DOHH2 (cell line): ENCODE data around the gene LAMC2.

Experiments used
- H3F3A ChIP-seq: fragments of 200-600 bp; sonication (generic), shearing (Covaris generic); 2 replicates; pipeline ENCODE4 v1.6.0; 2016; ENCODE audit warnings: antibody characterized with exemption, mild to moderate bottlenecking; ENCODE audit not compliant: control insufficient read depth, insufficient read depth
- H3K27ac ChIP-seq: fragments of 200-600 bp; sonication (generic); 2 replicates; pipeline ENCODE4 v1.5.1; 2014; ENCODE audit warnings: low read depth, mild to moderate bottlenecking, low read length, moderate library complexity
- H3K27me3 ChIP-seq: fragments of 200-600 bp; sonication (generic); 2 replicates; pipeline ENCODE4 v1.6.1; 2014; ENCODE audit warnings: mild to moderate bottlenecking, low read length, mixed read lengths; ENCODE audit not compliant: control insufficient read depth
- H3K36me3 ChIP-seq: fragments of 200-600 bp; sonication (generic); 2 replicates; pipeline ENCODE4 v1.6.1; 2014; ENCODE audit warnings: mild to moderate bottlenecking, low read length, moderate library complexity, mixed read lengths; ENCODE audit not compliant: control insufficient read depth
- H3K4me1 ChIP-seq: fragments of 200-600 bp; sonication (generic); 2 replicates; pipeline ENCODE4 v1.6.1; 2014; ENCODE audit warnings: mild to moderate bottlenecking, low read length, mixed read lengths; ENCODE audit not compliant: control insufficient read depth
- H3K4me2 ChIP-seq: fragments of 200-600 bp; sonication (generic); 2 replicates; pipeline ENCODE4 v1.6.0; 2014; ENCODE audit warnings: mild to moderate bottlenecking, low read length, moderate library complexity
- H3K4me3 ChIP-seq: fragments of 200-600 bp; sonication (generic); 2 replicates; pipeline ENCODE4 v1.5.1; 2014; ENCODE audit warnings: mild to moderate bottlenecking, low read length, mixed read lengths
- H3K79me2 ChIP-seq: fragments of 200-600 bp; sonication (generic); 2 replicates; pipeline ENCODE4 v1.6.1; 2014; ENCODE audit warnings: mild to moderate bottlenecking, low read length, mixed read lengths; ENCODE audit not compliant: control insufficient read depth
- H3K9me2 ChIP-seq: fragments of 200-600 bp; sonication (generic); replicated peaks from 2 replicates; pipeline ENCODE4 v1.6.1; 2014; ENCODE audit warnings: mild to moderate bottlenecking, low read length, mixed read lengths; ENCODE audit not compliant: control insufficient read depth
- H3K9me3 ChIP-seq: fragments of 200-600 bp; sonication (generic); 2 replicates; pipeline ENCODE4 v1.6.1; 2014; ENCODE audit warnings: antibody characterized with exemption, low read length, mixed read lengths; ENCODE audit not compliant: control insufficient read depth, insufficient read depth
- H4K20me1 ChIP-seq: fragments of 200-600 bp; sonication (generic); 2 replicates; pipeline ENCODE4 v1.6.0; 2014; ENCODE audit warnings: low read depth, mild to moderate bottlenecking, antibody characterized with exemption, low read length, moderate library complexity; ENCODE audit not compliant: control insufficient read depth, insufficient read depth
- CTCF ChIP-seq: fragments of 200-600 bp; sonication (generic); IDR thresholded peaks from one replicate; pipeline ENCODE4 v1.5.1; 2014; ENCODE audit warnings: antibody characterized with exemption, mild to moderate bottlenecking, low read depth, low read length; ENCODE audit not compliant: poor library complexity, severe bottlenecking
- EZH2phosphoT487 ChIP-seq: fragments of 200-600 bp; sonication (generic); IDR thresholded peaks from 2 replicates; pipeline ENCODE4 v1.6.1; 2017; ENCODE audit warnings: borderline replicate concordance, mild to moderate bottlenecking, antibody characterized with exemption, low read length, moderate library complexity, mixed read lengths

LAMC2 gene

DNA sequence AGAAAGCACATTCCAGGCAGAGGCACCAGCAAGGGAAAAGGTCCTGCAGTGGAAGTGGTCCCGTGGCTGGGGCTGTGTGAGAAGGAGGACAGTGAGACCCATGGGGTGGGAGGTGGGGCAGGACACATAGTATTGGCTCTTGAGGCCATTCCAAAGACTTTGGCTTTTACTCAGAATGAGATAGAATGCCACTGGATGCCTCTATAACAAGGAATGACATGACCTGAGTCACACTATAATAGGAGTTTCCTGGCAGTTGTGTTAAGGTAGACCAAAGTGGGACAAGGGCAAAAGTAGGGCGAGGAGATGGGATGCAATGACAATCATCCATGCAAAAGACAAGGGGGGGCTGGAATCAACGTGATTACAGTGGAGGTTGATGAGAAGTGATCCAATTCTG lies 24.7 kb upstream of the LAMC2 start:
- Histone ChIP-seq H3K27ac (no peak overlapping the region), H3K4me1 (no peaks in the 10 kb centered on the region)

GRCh38 chr1:183163316-183163715 lies 22.7 kb upstream of the LAMC2 start:
- H3K4me2 ChIP-seq = no peak overlapping the region

More for the DNA sequence above, 24.7 kb upstream of the LAMC2 start:
- no peaks in the 10 kb centered on the region for H3K79me2 ChIP-seq
- no peaks in the 10 kb centered on the region for H3F3A ChIP-seq
- H4K20me1 ChIP-seq = no peaks in the 10 kb centered on the region
- TF ChIP-seq EZH2phosphoT487 = no peak
- no peak for TF ChIP-seq CTCF
- H3K9me2 ChIP-seq = no peaks in the 10 kb centered on the region
- no peak overlapping the region for H3K4me2 ChIP-seq
- H3K9me3 ChIP-seq = no peaks in the 10 kb centered on the region
- H3K27me3 ChIP-seq = no peaks in the 10 kb centered on the region; the same call in 1 of the 2 replicates
- H3K36me3 ChIP-seq = no peaks in the 10 kb centered on the region
- H3K4me3 ChIP-seq = no peak overlapping the region

DNA sequence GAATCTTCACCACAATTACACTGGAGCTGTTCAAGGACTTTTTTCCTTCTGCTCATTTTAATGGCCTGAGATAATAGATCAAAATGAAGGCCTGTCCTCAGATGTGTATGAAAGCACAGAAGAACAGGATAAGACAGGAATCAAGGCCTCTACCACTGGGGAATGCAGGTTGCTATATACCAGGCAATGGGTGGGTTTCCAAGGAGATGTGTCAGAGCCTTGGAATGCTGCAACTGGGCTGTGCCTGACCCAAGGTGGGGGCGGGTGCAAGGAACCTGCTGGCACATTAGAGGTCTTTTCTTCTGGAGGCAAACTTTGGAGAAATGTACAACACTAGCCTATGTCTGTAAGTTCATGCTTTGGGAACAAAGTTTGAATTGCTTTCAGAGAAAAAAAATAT lies 21.7 kb upstream of the LAMC2 start:
- Histone ChIP-seq H3F3A (no peaks in the 10 kb centered on the region), H3K4me1 (no peaks in the 10 kb centered on the region), H4K20me1 (no peaks in the 10 kb centered on the region), H3K9me3 (no peaks in the 10 kb centered on the region), H3K36me3 (no peaks in the 10 kb centered on the region), H3K4me2 (no peak overlapping the region), H3K79me2 (no peaks in the 10 kb centered on the region), H3K4me3 (no peak overlapping the region), H3K27me3 (peaks cover 2% of the 10 kb centered on the region; the same call in 1 of the 2 replicates), H3K9me2 (no peaks in the 10 kb centered on the region), H3K27ac (no peak overlapping the region)
- no peak for TF ChIP-seq CTCF

More at GRCh38 chr1:183163316-183163715, 22.7 kb upstream of the LAMC2 start:
- Histone ChIP-seq H3K9me2 (no peaks in the 10 kb centered on the region), H3K79me2 (no peaks in the 10 kb centered on the region), H3F3A (no peaks in the 10 kb centered on the region), H3K4me3 (no peak overlapping the region), H3K4me1 (no peaks in the 10 kb centered on the region), H4K20me1 (no peaks in the 10 kb centered on the region), H3K27me3 (no peaks in the 10 kb centered on the region; the same call in 1 of the 2 replicates), H3K9me3 (no peaks in the 10 kb centered on the region), H3K27ac (no peak overlapping the region), H3K36me3 (no peaks in the 10 kb centered on the region)
- no peak for TF ChIP-seq CTCF
- no peak for TF ChIP-seq EZH2phosphoT487

DNA sequence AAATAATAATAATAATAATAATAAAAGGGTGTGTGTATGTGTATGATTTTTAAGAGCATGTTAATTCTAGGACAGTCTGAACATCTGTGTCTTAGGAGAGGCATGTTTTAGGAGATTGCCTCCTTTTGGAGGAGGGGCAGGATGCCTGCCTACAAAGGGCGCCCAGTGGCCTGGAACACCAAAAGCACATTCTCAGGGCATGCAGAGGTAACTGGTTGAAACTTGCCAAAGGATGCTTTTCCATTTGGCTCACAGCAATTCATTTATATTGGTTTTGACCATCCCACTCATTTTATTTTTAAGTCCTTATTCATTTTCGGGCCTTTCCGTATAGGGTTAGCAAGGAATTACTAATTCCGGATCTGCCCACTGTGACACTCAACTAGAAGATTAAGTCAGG lies 21.1 kb upstream of the LAMC2 start:
- H3K4me3 ChIP-seq = no peak overlapping the region
- no peaks in the 10 kb centered on the region for H3F3A ChIP-seq
- no peaks in the 10 kb centered on the region for H4K20me1 ChIP-seq
- H3K79me2 ChIP-seq = no peaks in the 10 kb centered on the region
- H3K27ac ChIP-seq = no peak overlapping the region
- TF ChIP-seq EZH2phosphoT487 (no peak), CTCF (no peak)
- H3K4me2 ChIP-seq = no peak overlapping the region
- no peaks in the 10 kb centered on the region for H3K9me2 ChIP-seq
- peaks cover 2% of the 10 kb centered on the region; the same call in 1 of the 2 replicates for H3K27me3 ChIP-seq
- H3K36me3 ChIP-seq = no peaks in the 10 kb centered on the region
- no peaks in the 10 kb centered on the region for H3K4me1 ChIP-seq
- no peaks in the 10 kb centered on the region for H3K9me3 ChIP-seq
